Measurements from ENCODE around the gene PI16.

Gene PI16

DNA sequence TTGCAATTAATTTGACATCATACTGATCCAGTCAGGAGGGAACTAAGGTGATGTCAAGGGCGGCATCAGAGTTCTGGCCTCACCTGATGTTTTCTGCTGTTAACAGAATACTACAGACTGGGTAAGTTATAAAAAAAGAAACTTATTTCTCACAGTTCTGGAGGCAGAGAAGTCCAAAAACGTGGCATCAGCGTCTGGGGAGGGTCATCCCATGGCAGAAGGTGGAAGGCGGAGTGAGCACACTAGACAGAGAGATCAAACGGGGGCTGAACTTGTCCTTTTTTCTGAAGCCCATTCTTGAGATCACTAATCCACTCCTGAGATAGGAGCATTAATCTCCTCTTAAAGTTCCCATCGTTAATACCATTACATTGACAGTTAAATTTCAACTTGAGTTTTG lies 34.7 kb downstream of the PI16 start:
- TF ChIP-seq, protein P1, sequence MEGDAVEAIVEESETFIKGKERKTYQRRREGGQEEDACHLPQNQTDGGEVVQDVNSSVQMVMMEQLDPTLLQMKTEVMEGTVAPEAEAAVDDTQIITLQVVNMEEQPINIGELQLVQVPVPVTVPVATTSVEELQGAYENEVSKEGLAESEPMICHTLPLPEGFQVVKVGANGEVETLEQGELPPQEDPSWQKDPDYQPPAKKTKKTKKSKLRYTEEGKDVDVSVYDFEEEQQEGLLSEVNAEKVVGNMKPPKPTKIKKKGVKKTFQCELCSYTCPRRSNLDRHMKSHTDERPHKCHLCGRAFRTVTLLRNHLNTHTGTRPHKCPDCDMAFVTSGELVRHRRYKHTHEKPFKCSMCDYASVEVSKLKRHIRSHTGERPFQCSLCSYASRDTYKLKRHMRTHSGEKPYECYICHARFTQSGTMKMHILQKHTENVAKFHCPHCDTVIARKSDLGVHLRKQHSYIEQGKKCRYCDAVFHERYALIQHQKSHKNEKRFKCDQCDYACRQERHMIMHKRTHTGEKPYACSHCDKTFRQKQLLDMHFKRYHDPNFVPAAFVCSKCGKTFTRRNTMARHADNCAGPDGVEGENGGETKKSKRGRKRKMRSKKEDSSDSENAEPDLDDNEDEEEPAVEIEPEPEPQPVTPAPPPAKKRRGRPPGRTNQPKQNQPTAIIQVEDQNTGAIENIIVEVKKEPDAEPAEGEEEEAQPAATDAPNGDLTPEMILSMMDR (IDR thresholded peaks at IDR 0.05), result no peak

DNA sequence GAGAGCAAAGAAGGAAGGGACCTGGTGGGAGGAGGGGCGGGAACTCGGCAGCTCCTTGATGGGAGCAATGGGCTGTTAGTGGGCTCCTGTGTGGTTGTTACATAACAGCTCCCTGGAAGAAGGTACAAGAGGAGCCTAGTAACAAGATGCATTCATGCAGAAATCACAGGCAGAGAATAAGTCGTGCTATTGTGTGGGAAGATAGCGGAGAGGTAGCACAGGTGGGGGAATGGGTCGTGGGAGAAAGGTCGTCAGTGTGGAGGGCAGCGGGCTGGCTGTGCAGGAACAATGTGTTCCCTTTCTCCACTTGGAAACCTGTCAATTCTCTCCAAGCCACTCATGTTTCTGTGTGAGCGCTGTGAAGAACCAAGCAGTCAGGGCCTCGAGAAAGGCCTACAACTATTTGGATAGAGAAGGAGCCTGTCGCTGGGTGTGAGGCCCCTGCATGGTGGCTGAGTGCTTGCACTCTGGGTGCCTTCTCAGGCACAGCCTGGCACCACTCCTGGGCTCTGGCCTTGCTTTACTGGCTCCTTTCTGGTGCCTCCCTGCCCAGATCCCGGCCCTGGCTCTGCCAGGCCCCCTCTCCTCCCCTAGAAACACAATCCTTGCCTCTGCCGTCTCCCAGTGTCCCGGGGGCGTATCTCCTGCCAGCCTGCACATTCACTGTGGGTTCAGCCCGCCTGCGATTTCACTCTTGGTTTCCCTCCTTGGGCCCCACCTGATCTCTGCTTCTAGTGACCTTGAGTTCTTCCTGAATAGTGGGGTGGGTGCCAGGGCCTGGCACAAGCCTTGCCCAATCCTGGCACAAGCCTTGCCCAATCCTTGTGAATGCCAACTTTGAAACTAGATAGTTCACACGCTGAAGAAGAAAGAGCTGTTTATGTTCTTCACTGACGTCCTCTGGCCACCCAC lies 43.5 kb downstream of the PI16 start:
- TF ChIP-seq, protein P1 (IDR thresholded peaks at IDR 0.05), result no peak

DNA sequence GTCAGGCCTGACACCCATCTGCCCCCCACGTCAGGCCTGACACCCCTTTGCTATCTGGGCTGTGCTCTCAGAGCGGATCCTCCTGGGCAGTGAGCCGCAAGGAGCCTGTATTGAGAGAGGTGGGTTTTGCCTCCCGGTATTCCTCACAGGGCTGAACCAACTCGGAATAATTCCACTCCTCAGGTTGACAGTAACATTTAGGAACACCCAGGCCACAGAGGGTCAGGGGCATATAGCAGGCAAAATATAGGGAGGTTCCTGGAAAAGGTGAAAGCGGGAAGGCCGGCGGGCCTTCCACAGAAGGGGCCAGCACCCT lies 44.1 kb downstream of the PI16 start:
- TF ChIP-seq, protein P1 (IDR thresholded peaks at IDR 0.05), result no peak

DNA sequence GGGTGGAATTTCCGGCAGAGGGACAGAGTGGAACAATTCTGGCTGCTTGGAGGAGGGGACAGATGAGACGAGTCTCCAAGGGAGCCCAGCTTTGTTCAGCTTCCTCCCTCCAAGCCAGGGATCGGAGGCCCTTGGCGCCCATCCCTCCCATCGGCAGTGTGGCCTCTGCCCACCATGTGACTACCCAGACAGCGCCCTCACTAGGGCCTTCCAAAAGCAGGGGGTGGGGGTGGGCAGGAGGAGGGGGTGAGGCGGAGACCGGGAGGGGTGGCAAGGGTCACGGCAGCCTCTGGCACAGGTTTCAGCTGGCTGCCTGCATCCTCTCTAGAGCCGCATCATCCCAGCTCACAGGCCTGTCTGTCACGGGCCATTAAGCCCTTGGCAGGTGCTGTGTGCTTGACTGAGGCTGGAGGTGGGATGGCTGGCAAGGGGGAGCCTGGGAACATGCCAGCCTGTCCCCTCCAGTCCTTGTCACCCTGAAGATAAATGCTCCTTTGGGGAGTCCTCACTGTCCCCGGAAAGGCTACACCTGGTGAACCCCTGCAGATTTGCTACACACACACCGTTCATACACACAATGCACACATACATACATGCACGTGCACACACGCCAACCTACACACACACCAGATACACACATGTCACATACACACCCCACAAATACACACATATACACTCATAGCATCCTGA lies 44.7 kb downstream of the PI16 start:
- TF ChIP-seq, protein P1 (IDR thresholded peaks at IDR 0.05), result no peak

DNA sequence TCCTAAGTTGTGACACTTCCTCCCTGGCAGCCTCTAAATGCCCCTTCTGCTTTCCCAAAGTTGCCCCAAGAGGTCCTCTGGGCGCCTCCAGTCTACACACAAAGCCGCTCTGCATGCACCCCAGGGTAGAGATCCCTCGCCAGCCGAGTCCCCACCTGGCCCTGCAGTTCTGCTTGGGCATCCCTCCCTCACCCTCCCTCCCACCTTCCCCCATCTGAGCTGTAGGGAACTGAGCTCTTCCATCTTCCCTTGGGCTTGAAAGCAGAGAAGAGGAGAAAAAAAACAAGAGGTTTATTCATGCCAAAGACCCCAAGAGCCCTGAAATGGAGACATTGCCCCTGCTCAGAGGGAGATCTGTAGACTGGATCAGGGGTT lies 45.2 kb downstream of the PI16 start:
- TF ChIP-seq, protein P1 (IDR thresholded peaks at IDR 0.05), result no peak

DNA sequence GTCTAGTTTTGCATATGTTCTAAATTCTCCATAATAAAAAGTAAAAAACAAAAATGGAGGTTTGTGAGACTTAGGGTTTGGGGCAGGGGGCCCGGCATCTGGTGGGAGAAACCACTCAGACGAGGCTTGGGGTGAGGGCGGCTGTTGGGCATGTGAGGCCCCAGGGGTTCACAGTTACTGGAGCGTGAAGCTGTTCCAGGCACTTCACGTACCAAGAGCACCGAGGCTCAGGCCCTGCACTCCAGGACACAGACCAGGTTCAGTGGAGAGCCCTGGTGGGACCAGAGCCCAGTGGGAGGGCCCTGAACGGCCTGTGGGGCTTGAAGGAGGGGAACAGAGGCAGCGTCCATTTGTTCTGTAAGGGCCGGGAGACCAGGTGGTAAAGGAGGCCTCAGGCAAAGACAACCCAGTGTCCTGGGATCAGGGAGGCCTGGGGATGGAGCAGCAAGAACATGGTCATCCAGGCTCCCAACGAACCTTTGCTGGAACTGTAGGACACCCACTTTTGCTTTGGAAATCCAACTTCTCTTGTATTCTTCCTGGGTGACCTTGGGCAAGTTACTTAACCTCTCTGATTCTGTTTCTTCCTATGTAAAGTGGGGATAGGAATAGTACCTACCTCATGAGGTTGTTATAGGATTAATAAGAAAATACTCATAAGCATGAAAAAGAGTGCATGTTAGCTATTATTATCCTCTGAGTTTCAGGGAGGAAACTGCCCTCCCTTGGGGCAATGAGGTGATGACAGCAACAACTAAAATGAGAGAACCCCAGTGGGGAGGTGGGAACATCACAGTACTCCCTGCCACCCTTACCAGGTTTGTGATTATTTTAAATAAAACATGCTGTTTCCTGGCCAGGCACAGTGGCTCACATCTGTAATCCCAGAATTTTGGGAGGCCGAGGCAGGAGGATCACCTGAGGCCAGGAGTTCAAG lies 49.8 kb downstream of the PI16 start:
- TF ChIP-seq, protein P1 (IDR thresholded peaks at IDR 0.05), result no peak

DNA sequence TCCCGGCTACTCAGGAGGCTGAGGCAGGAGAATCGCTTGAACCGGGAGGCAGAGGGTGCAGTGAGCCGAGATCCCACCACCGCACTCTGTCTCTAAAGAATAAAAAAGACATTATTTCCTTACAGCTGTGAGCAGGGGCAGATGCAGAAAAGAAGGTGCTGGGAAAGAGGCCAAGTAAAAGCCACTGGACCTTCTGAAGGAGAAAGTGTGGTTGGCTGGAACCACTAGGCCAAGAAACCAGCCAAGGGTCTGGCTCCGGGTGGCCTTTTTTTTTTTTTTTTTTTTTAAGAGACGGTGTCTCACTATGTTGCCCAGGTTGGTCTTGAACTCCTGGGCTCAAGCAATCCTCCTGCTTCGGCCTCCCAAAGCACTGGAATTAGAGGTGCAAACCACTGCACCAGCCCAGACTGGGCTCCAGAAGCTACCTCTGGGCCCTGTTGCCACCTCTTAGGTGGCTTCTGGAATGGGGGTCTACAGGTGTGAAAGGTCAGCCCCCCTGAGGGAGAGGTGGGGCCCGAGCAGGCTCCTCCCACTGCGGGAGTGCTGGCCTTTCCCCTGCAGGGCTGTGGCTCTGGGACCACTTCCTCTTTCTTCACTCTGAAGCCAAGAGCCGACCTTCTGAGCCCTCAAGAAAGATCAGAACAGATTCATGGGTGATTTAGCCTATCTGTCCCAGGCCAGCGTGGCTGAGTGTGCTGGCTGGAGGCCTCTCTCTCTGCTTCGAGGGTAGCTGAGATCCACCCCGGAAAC lies 50.7 kb downstream of the PI16 start, which contains the start of gene FGD2:
Gene FGD2, plus strand, starts transcription at position 595 of the 750 bp plus-strand sequence. CDS start 163 bp downstream, outside the sequence.
- TF ChIP-seq, protein P1 (IDR thresholded peaks at IDR 0.05), result no peak

Data from LNCAP (cell line).